K562 (cell line): ENCODE results near the gene ATP5F1C. TPM values are rescaled to one million over a fixed set of nuclear protein-coding genes. Genes with fewer than 3 reads are reported as not detected.
A peak's percentile ranks its signal among the peaks of the same experiment; 100 is the strongest.

ENCODE experiments used
- ESRRA ChIP-seq: fragments of 450-650 bp; IDR thresholded peaks from 2 replicates; pipeline ENCODE4 v1.6.1; 2014; ENCODE audit warnings: low read depth, mild to moderate bottlenecking, moderate library complexity, borderline replicate concordance
- EWSR1 ChIP-seq: fragments of 450-650 bp; IDR thresholded peaks from 2 replicates; pipeline ENCODE4 v1.6.1; 2018; ENCODE audit warnings: borderline replicate concordance, mild to moderate bottlenecking, low read depth, moderate library complexity; ENCODE audit not compliant: partially characterized antibody
- HMG20A ChIP-seq: fragments of 450-650 bp; formaldehyde crosslinking; conservative IDR thresholded peaks from 2 replicates; pipeline ENCODE4 v1.4.0; 2020; ENCODE audit warnings: mild to moderate bottlenecking, mixed read lengths
- HMG20B ChIP-seq: fragments of 250-450 bp; sonication (Bioruptor Pico); IDR thresholded peaks from 2 replicates; pipeline ENCODE4 v1.5.0; 2021; ENCODE audit warnings: mild to moderate bottlenecking
- KDM4B ChIP-seq, 2 experiments: fragments of 450-650 bp in 1 of 2; sonication (generic) in 1 of 2; IDR thresholded peaks; 2 replicates each; pipeline ENCODE4 v1.6.1; 2016 to 2017; ENCODE audit warnings: borderline replicate concordance in 2 of 2, antibody characterized with exemption in 1 of 2, low read depth in 1 of 2, mild to moderate bottlenecking in 1 of 2
- KLF10 ChIP-seq: fragments of 250-450 bp; sonication (Bioruptor Pico); IDR thresholded peaks from 2 replicates; pipeline ENCODE4 v1.6.1; 2021; ENCODE audit warnings: matching md5 sums
- MBD2 ChIP-seq: sonication (generic); IDR thresholded peaks from 2 replicates; pipeline ENCODE4 v1.6.1; 2016; ENCODE audit warnings: low read depth, borderline replicate concordance
- NUFIP1 ChIP-seq: fragments of 450-650 bp; IDR thresholded peaks from 2 replicates; pipeline ENCODE4 v1.6.1; 2018; ENCODE audit not compliant: partially characterized antibody
- POLR2AphosphoS5 ChIP-seq: IDR thresholded peaks from 2 replicates; pipeline ENCODE4 v1.6.1; 2011; ENCODE audit warnings: mild to moderate bottlenecking, low read depth, low read length, moderate library complexity; ENCODE audit not compliant: control insufficient read depth, insufficient read depth
- POLR2G ChIP-seq: fragments of 200-400 bp; formaldehyde crosslinking; IDR thresholded peaks from 2 replicates; pipeline ENCODE4 v1.6.1; 2017; ENCODE audit warnings: low read depth, mild to moderate bottlenecking, antibody characterized with exemption, low read length, moderate library complexity
- POU5F1 ChIP-seq: fragments of 150-350 bp; IDR thresholded peaks from 2 replicates; pipeline ENCODE4 v1.6.1; 2014; ENCODE audit warnings: borderline replicate concordance, low read length, low read depth, mild to moderate bottlenecking; ENCODE audit not compliant: partially characterized antibody
- SIRT6 ChIP-seq: IDR thresholded peaks from one replicate; pipeline ENCODE4 v1.6.1; 2012; ENCODE audit warnings: low read depth, mild to moderate bottlenecking, control low read depth, inconsistent platforms, low read length, moderate library complexity
- SMAD4 ChIP-seq: fragments of 250-450 bp; sonication (Bioruptor Pico); conservative IDR thresholded peaks from 2 replicates; pipeline ENCODE4 v1.8.0; 2021; ENCODE audit warnings: inconsistent platforms, mild to moderate bottlenecking, moderate library complexity
- TAF1 ChIP-seq: IDR thresholded peaks from 2 replicates; pipeline ENCODE4 v1.6.1; 2011; ENCODE audit warnings: mild to moderate bottlenecking, low read length, moderate library complexity; ENCODE audit not compliant: insufficient read depth, control insufficient read depth, severe bottlenecking; ENCODE audit errors: extremely low read depth
- THAP12 ChIP-seq: fragments of 250-450 bp; sonication (Bioruptor Pico); IDR thresholded peaks from 2 replicates; pipeline ENCODE4 v1.9.0; 2021; ENCODE audit warnings: mild to moderate bottlenecking, inconsistent platforms
- ZBED1 ChIP-seq: IDR thresholded peaks from 2 replicates; pipeline ENCODE4 v1.6.1; 2014
- ZBTB8A ChIP-seq: fragments of 450-650 bp; IDR thresholded peaks from 2 replicates; pipeline ENCODE4 v1.6.1; 2018; ENCODE audit warnings: mild to moderate bottlenecking, moderate library complexity; ENCODE audit not compliant: partially characterized antibody
- ZMIZ1 ChIP-seq, 2 experiments: fragments of 150-350 bp in 1 of 2; IDR thresholded peaks; 2 replicates each; pipeline ENCODE4 v1.6.1; 2012 to 2016; ENCODE audit warnings: low read depth in 2 of 2, low read length in 2 of 2, mild to moderate bottlenecking in 1 of 2, moderate library complexity in 1 of 2
- polyA plus RNA-seq, 8 experiments: library from polyadenylated mRNA; depleted of rRNA in 4 of 8; stranded (reverse) in 5 of 8; unstranded in 3 of 8; fragments of >200 nt; fragmentation: Nextera tagmentation in 2 of 8; fragmentation: Illumina TruSeq in 1 of 8; extraction: Ambion mirVana in 2 of 8; extraction: Trizol in 1 of 8; gene quantifications; 2 replicates each; pipeline versions ENCODE4 v1.2.1 to v1.2.3, GENCODE V29; 2011 to 2014; ENCODE audit warnings: inconsistent platforms in 1 of 8, missing spikeins in 1 of 8
- total RNA-seq, 7 experiments: library from RNA; depleted of rRNA in 6 of 7; stranded (reverse); fragments of >200 nt in 6 of 7; fragmentation: Illumina TruSeq in 2 of 7; extraction: Trizol in 2 of 7; gene quantifications; 2 replicates each; pipeline versions ENCODE4 v1.2.1 to v1.2.3, GENCODE V29; 2011 to 2021; ENCODE audit warnings: low replicate concordance in 1 of 7

Gene ATP5F1C
- total and polyA plus RNA-seq, 9 of the 15 experiments (the other 6 are each of a cell fraction or from before 2014, with no cell fraction given), result 389 to 1,475 (median 559) TPM

- no peak for TF ChIP-seq SIRT6
- no peak for TF ChIP-seq KLF10 (CRISPR knock-in tag)
- TF ChIP-seq ZBED1, result peak; percentile 39; the same call in 1 of the 2 replicates
- no peak for TF ChIP-seq THAP12 (CRISPR knock-in tag)
- no peak for TF ChIP-seq KDM4B (IDR thresholded peaks at IDR 0.05; ENCODE audit: borderline replicate concordance in 2 of 2, low read depth in 1 of 2)
- no peak for TF ChIP-seq ZBTB8A
- TF ChIP-seq POLR2G, result peak; percentile 98
- TF ChIP-seq HMG20A (CRISPR knock-in tag), result no peak
- no peak for TF ChIP-seq SMAD4 (CRISPR knock-in tag)
- no peak for TF ChIP-seq POU5F1
- no peak for TF ChIP-seq HMG20B (CRISPR knock-in tag)
- no peak for TF ChIP-seq EWSR1
- TF ChIP-seq NUFIP1, result no peak
- no peak for TF ChIP-seq ZMIZ1 (IDR thresholded peaks at IDR 0.05; ENCODE audit: low read depth in 2 of 2, low read length in 2 of 2)
- peak; percentile 68; the same call in 1 of the 2 replicates for TF ChIP-seq MBD2
- peak; percentile 86 for TF ChIP-seq ESRRA
- peak; percentile 69 for TF ChIP-seq TAF1
- peak; percentile 89 for TF ChIP-seq POLR2AphosphoS5
Observed at GRCh38 chr10:7787857-7788638, at the start of gene ATP5F1C, which contains the start of gene KIN (continued).
